KMS-11 (cell line): ENCODE measurements around the gene MAP10.

Source experiments
- H2AFZ ChIP-seq: fragments of 200-600 bp; sonication (generic); 2 replicates; pipeline ENCODE4 v1.6.1; 2016; ENCODE audit warnings: antibody characterized with exemption, mixed run types, low read depth
- H3K27ac ChIP-seq: fragments of 200-600 bp; sonication (generic); 2 replicates; pipeline ENCODE4 v1.6.1; 2016; ENCODE audit warnings: mild to moderate bottlenecking, mixed run types
- H3K27me3 ChIP-seq: fragments of 200-600 bp; sonication (generic); 2 replicates; pipeline ENCODE4 v1.6.1; 2017; ENCODE audit warnings: mild to moderate bottlenecking, low read depth, mixed run types, moderate library complexity; ENCODE audit not compliant: insufficient read depth
- H3K36me3 ChIP-seq: fragments of 200-600 bp; sonication (generic); 2 replicates; pipeline ENCODE4 v1.6.1; 2017; ENCODE audit warnings: mild to moderate bottlenecking, mixed run types; ENCODE audit not compliant: insufficient read depth
- H3K4me1 ChIP-seq: fragments of 200-600 bp; sonication (generic); 2 replicates; pipeline ENCODE4 v1.6.1; 2016; ENCODE audit warnings: mild to moderate bottlenecking, low read depth, mixed run types; ENCODE audit not compliant: poor library complexity, severe bottlenecking
- H3K4me2 ChIP-seq: fragments of 200-600 bp; sonication (generic); 2 replicates; pipeline ENCODE4 v1.7.0; 2016; ENCODE audit warnings: mild to moderate bottlenecking, mixed run types
- H3K4me3 ChIP-seq: fragments of 200-600 bp; sonication (generic); IDR thresholded peaks from 2 replicates; pipeline ENCODE4 v1.6.1; 2017; ENCODE audit warnings: low read depth, low read length, mixed read lengths; ENCODE audit not compliant: insufficient read depth
- H3K79me2 ChIP-seq: fragments of 200-600 bp; sonication (generic); 2 replicates; pipeline ENCODE4 v1.6.1; 2016; ENCODE audit warnings: low read depth, mixed run types; ENCODE audit not compliant: insufficient read depth
- H3K9ac ChIP-seq: fragments of 200-600 bp; sonication (generic); 2 replicates; pipeline ENCODE4 v1.6.1; 2016; ENCODE audit warnings: mild to moderate bottlenecking, mixed run types
- H4K20me1 ChIP-seq: fragments of 200-600 bp; sonication (generic); 2 replicates; pipeline ENCODE4 v1.6.1; 2016; ENCODE audit warnings: mild to moderate bottlenecking, mixed run types; ENCODE audit not compliant: insufficient read depth
- CTCF ChIP-seq: fragments of 200-600 bp; sonication (generic); conservative IDR thresholded peaks from 2 replicates; pipeline ENCODE4 v1.6.1; 2017; ENCODE audit warnings: low read depth, mild to moderate bottlenecking, antibody characterized with exemption, low read length, moderate library complexity, mixed read lengths

The MAP10 gene

GRCh38 chr1:232854798-232855159 is 49.6 kb downstream of the MAP10 start:
- no peak overlapping the region for H3K9ac ChIP-seq
- H2AFZ ChIP-seq, result no peak overlapping the region
- no peaks in the 10 kb centered on the region for H3K79me2 ChIP-seq
- no peak overlapping the region for H3K4me2 ChIP-seq
- H3K4me1 ChIP-seq, result no peaks in the 10 kb centered on the region
- H3K27ac ChIP-seq, result no peak overlapping the region
- H3K27me3 ChIP-seq, result no peaks in the 10 kb centered on the region
- TF ChIP-seq CTCF, result no peak
- no peak overlapping the region for H3K4me3 ChIP-seq
- H4K20me1 ChIP-seq, result no peaks in the 10 kb centered on the region
- no peaks in the 10 kb centered on the region for H3K36me3 ChIP-seq

- no peaks in the 10 kb centered on the region for H4K20me1 ChIP-seq
- H3K79me2 ChIP-seq, result no peaks in the 10 kb centered on the region
- H3K9ac ChIP-seq, result no peak overlapping the region
- H3K4me1 ChIP-seq, result no peaks in the 10 kb centered on the region
- TF ChIP-seq CTCF, result no peak
- no peak overlapping the region for H3K4me2 ChIP-seq
- H3K4me3 ChIP-seq, result no peak overlapping the region
- H2AFZ ChIP-seq, result no peak overlapping the region
- H3K27ac ChIP-seq, result no peak overlapping the region
- H3K27me3 ChIP-seq, result no peaks in the 10 kb centered on the region
- no peaks in the 10 kb centered on the region for H3K36me3 ChIP-seq
Observed at GRCh38 chr1:232856541-232856940, 51.3 kb downstream of the MAP10 start.
